Ammon's horn (tissue), 1 donor: ENCODE data around the gene CBLB.

Source experiments
- DNase-seq: peaks from one replicate; pipeline ENCODE4 v3.0.0-alpha.2; 2016; ENCODE audit warnings: low spot score

Gene CBLB

DNA sequence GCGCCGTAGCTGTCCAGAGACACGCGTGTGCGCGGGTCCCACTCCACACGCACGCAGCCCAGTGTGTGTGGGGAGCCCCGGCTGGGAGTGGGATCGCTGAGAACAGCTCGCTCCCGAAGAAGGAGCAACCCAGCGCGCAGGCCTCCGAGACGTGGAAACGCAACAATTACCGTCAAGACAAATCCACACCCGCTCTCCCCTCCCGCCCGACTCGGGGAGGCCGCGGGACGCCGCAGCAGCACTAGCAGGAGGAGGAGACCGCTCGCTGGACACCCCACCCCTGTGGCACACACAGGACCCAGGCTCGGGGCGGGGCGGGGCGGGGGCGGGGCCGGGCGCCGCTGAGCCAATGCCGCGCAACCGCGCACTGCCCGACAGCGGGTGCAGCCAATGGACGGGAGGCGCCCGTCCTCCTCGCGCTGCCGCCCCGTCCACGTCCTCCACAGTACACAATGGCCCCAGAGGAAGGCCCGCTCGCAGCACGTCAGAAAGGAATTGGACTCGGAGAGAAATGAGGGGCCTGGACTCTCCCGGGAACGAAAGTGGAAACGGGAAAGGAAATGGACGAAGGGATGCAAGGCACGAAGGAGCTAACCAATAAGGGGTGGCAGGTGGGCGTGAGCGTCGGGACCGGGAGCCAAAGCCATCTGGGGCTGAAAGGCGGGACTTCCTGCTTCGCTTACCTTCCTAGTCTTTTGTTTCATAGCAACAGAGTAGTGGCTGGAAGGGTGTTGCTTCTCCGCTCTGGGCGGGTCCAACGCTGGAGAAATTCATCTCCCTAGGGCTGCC lies at the start of gene CBLB:
CBLB (minus strand) TSS at position 271 of the 789 bp plus-strand sequence. CDS start 1,435 bp downstream, outside the sequence.
- peak; percentile 97 for DNase-seq

DNA sequence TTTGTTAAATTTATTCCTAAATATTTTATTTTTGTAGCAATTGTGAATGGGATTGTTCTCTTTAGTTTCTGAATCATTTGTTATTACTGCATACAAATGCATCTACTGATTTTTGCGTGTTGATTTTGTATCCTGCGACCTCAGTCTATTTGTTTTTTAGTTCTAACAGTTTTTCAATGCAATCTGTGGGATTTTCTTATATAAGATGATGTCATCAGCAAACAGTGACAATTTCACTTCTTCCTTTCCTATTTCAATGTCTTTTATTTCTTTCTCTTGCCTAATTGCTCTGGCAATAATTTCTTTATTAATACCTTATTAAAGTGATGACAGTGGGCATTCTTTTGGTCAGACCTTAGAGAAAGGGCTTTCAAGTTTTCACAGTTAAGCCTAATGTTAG lies 48.0 kb upstream of the CBLB start:
- DNase-seq: no peak

GRCh38 chr3:105915524-105915923 lies 46.7 kb upstream of the CBLB start:
- no peak for DNase-seq

- no peak for DNase-seq
These were observed 44.8 kb upstream of the CBLB start for GRCh38 chr3:105913616-105914015.

- DNase-seq: no peak
These were observed 44.1 kb upstream of the CBLB start for GRCh38 chr3:105912891-105913290.

- no peak for DNase-seq
These were observed 42.7 kb upstream of the CBLB start for GRCh38 chr3:105911496-105911895.

DNA sequence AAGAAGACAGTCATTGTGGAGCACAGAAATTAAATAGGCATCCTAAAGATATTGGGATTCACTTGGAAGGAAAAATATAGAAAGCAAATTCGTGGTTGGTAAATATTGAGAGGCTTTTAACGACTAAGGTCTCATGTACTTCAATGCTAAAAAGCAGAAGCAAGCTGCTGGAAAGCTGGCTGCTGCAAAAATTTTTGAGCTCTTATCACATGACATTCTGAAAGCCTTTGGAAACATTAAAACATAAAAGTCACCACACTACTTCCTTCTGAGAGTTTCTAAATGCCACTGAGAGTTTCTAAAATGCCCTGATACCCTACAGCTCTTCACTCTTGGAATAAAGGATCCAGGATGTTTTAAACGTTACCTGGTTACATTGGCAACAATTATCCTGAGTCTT lies 39.0 kb upstream of the CBLB start:
- no peak for DNase-seq

- DNase-seq: no peak
These were observed 38.0 kb upstream of the CBLB start for GRCh38 chr3:105906836-105907235.

DNA sequence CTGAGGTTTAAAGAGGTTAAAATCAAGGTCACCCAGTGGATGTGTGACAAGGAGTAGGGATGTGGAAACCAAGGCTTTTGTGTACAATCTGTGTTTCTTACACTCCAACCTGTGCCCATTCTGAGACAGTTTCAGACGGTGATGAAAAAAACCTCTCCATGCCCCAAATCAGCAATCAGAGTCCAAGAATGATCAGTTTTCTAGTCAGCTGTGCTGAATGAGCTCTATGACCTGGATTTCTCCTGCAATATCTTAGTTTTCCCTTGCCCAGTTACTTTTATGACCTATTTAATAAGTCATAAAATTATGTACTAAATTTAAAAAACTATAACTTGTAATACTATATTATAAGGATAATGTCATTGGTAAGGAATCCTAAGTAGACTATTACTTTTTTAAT lies 37.5 kb upstream of the CBLB start:
- DNase-seq: no peak

GRCh38 chr3:105905328-105905727 lies 36.5 kb upstream of the CBLB start:
- no peak for DNase-seq

DNA sequence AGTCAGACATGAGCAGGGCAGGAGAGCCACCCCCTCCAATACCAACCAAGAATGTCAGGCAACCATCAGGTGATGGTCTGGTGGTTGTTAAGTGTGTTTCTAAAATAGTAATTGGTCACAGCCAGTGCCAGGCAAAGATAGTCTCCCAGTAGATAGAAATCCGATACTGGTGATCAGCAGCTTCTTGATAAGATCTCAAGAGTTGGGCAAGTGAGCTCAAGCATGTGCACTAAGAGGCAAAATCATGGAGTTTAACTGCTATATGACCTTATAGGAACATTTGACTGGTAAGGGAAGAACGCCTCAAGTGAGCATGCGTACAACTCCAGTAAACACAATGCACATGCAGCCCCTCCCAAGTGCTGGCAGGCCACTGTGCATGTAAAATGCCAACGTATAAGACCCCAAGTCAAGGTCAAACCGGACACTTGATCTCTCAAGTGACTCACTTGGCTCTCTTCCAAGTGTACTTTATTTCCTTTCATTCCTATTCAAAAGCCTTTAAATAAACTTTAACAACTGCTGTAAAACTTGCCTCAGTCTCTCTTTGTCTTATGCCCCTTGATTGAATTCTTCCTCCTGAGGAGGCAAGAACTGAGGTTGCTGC lies 36.0 kb upstream of the CBLB start:
- no peak for DNase-seq

DNA sequence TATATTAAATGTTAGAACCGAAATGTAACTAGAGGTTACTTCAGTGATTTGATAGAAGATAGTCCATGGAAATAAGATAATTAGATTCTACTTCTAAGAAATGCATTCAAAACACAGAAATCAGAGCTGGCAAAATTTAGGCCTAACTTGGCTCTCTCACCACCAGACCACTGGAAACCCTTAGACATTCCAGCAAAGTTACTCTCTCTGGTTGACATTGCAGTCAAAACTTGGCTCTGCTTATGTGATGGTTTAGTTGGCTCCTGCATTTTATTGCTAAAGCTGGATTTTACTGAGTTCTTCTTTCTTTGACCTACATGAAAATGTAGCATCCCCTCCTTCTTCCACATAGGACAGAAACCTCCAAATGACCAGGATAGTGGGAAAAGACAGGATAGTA lies 35.4 kb upstream of the CBLB start:
- no peak for DNase-seq

- DNase-seq: no peak
These were observed 30.7 kb upstream of the CBLB start for GRCh38 chr3:105899516-105899915.

- no peak for DNase-seq
These were observed 22.3 kb upstream of the CBLB start for GRCh38 chr3:105891101-105891500.

DNA sequence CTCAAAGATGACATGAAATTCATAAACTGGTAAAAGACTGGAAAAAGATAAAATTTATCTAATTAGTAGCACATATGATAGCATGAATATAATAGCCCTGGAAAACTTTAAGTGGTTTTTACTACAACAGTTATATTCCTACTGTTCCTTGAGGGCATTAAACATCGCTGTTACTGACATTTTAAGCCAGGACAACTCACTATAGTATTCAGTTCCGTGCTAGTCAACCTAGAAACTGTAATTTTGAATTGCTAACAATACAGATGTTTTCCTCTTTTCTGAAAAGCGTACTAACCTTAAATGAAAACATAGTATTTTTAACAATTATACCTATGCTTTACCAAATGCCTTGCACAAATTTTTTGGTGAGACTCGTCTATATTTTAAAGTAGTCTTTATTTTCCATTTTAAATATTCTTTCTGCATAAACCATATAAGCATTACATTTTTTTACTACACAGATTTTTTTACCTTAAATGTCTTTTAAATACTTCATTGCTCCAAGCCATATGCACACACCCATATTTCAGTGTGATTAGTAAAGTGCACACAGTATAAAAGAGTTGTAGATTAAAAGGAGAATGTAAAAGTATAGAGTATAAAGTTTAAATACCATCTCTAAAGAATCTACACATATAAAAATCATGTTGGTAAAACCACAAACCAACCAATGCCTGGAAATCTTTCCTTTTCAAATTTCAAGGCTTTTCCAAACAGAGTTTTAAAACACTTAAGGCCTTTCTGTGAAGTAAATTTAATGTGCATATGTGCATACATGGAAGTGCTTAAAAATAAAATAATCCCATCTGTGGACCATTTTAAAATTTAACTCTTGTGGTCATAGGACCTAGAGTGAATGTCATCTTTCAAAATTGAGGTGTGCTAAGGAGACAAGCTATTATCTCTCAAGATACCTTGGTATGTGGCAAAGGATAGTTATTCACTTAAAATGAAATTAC lies 20.1 kb upstream of the CBLB start:
- no peak for DNase-seq

- no peak for DNase-seq
These were observed 16.4 kb upstream of the CBLB start for GRCh38 chr3:105885256-105885655.

GRCh38 chr3:105883798-105884377 lies 15.1 kb upstream of the CBLB start:
- no peak for DNase-seq

DNA sequence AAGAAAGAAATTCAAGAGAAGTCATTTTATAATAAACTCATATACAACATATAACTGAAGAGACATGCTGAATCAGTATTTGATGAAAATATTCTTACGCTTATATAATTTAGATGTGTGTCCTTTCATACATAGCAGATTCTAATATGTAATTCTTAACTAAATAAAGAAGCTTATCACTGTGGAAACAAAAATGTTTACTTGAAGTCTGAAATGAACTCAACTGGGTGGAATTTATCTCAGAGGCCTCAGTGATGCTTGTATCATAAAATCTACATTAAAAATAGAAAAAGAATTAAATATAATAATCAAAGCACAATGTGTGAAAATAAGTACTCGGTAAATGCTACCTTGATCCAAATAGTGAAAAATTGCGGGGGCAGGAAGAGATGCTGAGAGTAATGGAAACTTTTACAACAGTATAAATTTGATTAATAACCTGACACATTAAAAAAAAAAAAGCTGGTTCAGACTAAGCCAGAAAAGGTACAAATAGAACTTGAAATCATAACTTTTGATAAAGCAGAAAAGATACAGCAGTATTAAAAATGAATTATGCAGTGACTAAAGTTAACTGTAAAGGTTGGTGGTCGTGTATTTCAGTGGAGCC lies 12.0 kb upstream of the CBLB start:
- DNase-seq: no peak

DNA sequence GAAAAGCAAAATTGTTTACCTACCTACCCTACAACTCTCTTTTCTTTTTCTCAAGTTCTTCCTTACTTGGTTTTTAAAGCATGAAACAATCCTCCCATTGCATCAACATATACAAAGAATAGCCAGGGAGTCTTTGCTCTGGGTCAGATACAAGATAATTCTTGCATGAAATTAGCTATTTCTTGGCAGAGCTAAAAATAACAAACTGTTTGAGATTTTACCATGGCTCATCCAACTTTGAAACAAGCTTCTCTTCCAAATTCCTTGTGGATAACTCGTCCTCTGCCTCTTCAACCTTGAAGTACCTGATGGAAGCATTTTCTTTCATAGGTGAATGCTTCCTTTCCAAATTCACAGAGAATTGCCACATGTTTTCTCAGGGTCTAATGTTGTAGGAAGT lies 9.2 kb upstream of the CBLB start:
- DNase-seq: no peak

GRCh38 chr3:105877336-105877910 lies 8.6 kb upstream of the CBLB start:
- DNase-seq: no peak

GRCh38 chr3:105876780-105877327 lies 8.0 kb upstream of the CBLB start:
- no peak for DNase-seq
